Ovary (tissue), 9 donors: Measurements from ENCODE around the gene NDUFC2. TPM values are rescaled to one million over a fixed set of nuclear protein-coding genes. Genes with fewer than 3 reads are reported as not detected.
A peak's percentile ranks its signal among the peaks of the same experiment; 100 is the strongest.

Experiments
- DNase-seq, 5 donors: peaks; one replicate each; pipeline ENCODE4 v3.0.0-alpha.2; 2019 to 2020
- H3K27ac ChIP-seq, 2 donors: fragments of 200-600 bp; one replicate each; pipeline versions ENCODE4 v1.5.1 to v1.8.0; 2019 to 2022
- H3K27me3 ChIP-seq: fragments of 200-600 bp; one replicate; pipeline ENCODE4 v1.8.0; 2022
- H3K36me3 ChIP-seq: fragments of 200-600 bp; sonication (generic); one replicate; pipeline ENCODE4 v1.5.1; 2019
- H3K4me1 ChIP-seq: one replicate; pipeline ENCODE4 v1.8.1; 2013; ENCODE audit warnings: mild to moderate bottlenecking, moderate library complexity; ENCODE audit not compliant: insufficient read depth
- H3K4me3 ChIP-seq: fragments of 200-600 bp; sonication (generic); one replicate; pipeline ENCODE4 v1.5.1; 2017
- H3K9me3 ChIP-seq, 2 donors: fragments of 200-600 bp in 1 of 2; sonication (generic) in 1 of 2; one replicate each; pipeline versions ENCODE4 v1.5.1 to v1.8.1; 2013 to 2019; ENCODE audit warnings: mild to moderate bottlenecking in 1 of 2, moderate library complexity in 1 of 2
- CTCF ChIP-seq, 3 donors: fragments of 450-650 bp in 2 of 3; fragments of 200-600 bp in 1 of 3; IDR thresholded peaks; one replicate each; pipeline versions ENCODE4 v1.5.1 to v1.8.0; 2016 to 2022; ENCODE audit warnings: antibody characterized with exemption in 3 of 3, mild to moderate bottlenecking in 1 of 3
- EP300 ChIP-seq: sonication (generic); formaldehyde crosslinking; IDR thresholded peaks from one replicate; pipeline ENCODE4 v1.6.1; 2017; ENCODE audit warnings: antibody characterized with exemption
- POLR2A ChIP-seq: fragments of 450-650 bp; IDR thresholded peaks from one replicate; pipeline ENCODE4 v1.6.1; 2017; ENCODE audit warnings: antibody characterized with exemption, mild to moderate bottlenecking, moderate library complexity
- WGBS, 3 donors: extraction: QIAGEN DNeasy Blood & Tissue Kit in 1 of 3; methylation state at CpG; one replicate each; pipeline versions ENCODE4 v1.1.5 to v1.1.7; 2013 to 2017; 5-methylcytosine and 5-hydroxymethylcytosine counted together
- intact Hi-C, 4 donors: fragments of 100-400 bp; cut with DNase I; formaldehyde crosslinking; loops; one replicate each; pipeline versions ENCODE4 v1.11.0 to v1.15.1; 2022 to 2023
- polyA plus RNA-seq, 2 donors: library from polyadenylated mRNA; stranded (reverse); fragments of 200-250 nt in 1 of 2; fragments of 350-450 nt in 1 of 2; fragmentation: Illumina TruSeq in 1 of 2; extraction: RNeasy Lipid Tissue Mini Kit (QIAGEN cat#74804) in 1 of 2; gene quantifications; one replicate each; pipeline ENCODE4 v1.2.3, GENCODE V29; 2013 to 2014
- total RNA-seq, 7 donors: library from RNA; depleted of rRNA in 2 of 7; stranded (reverse); fragments of >200 nt in 2 of 7; fragmentation: NEBNext Ultra II Directional in 3 of 7; extraction: Animal tissue kit (Norgen Biotek cat#: 25700) in 3 of 7; gene quantifications; one replicate each; pipeline versions ENCODE4 v1.1.0 to v1.2.4, GENCODE V29; 2016 to 2023
- donor health status: DM: no; HTN: no; CAD: no; lungs with moderate emphysema.
- donor health status: DM: no; HTN: no; CAD: no.
- donor health status: Bipolar disorder and iron deficiency.
- donor health status: DM: yes; HTN: yes; CAD: no.
- donor health status: DM: no; HTN: no; CAD: no.
- donor health status: DM: yes; HTN: yes; CAD: no.

Gene NDUFC2
- total and polyA plus RNA-seq, 9 donors = 59.0 to 158 (median 127) TPM

GRCh38 chr11:78025378-78025777, 54.3 kb downstream of the NDUFC2 start:
- no peak for DNase-seq
- no peak for TF ChIP-seq EP300
- TF ChIP-seq POLR2A = no peak
- no peak for TF ChIP-seq CTCF (IDR thresholded peaks at IDR 0.05)
- Histone ChIP-seq H3K27me3 (no peaks in the 10 kb centered on the region), H3K9me3 (no peaks in the 10 kb centered on the region), H3K27ac (no peak overlapping the region), H3K4me3 (no peak overlapping the region), H3K4me1 (no peaks in the 10 kb centered on the region), H3K36me3 (no peaks in the 10 kb centered on the region)
- intact Hi-C loops = no loop called here

GRCh38 chr11:78023426-78023825, 56.2 kb downstream of the NDUFC2 start:
- no peak for DNase-seq
- Histone ChIP-seq H3K9me3 (no peaks in the 10 kb centered on the region), H3K4me3 (peak overlapping the region; percentile 41), H3K27me3 (no peaks in the 10 kb centered on the region), H3K36me3 (no peaks in the 10 kb centered on the region), H3K27ac (no peak overlapping the region), H3K4me1 (no peaks in the 10 kb centered on the region)
- TF ChIP-seq EP300 (no peak), POLR2A (no peak), CTCF (IDR thresholded peaks at IDR 0.05) (no peak)
- intact Hi-C loops = no loop called here
- 72 to 77% (median 74%) methylated on average over 7 of the region's 7 CpGs for WGBS, 3 donors

GRCh38 chr11:78022397-78023396, 57.0 kb downstream of the NDUFC2 start, which contains the start of gene KCTD14:
Gene KCTD14, minus strand, starts transcription at chr11:78023276. Its CDS starts 27 bp downstream, at chr11:78023249.
- intact Hi-C loops = no loop called here
- H3K4me3 ChIP-seq = peak within 1 kb of the TSS; percentile 41
- WGBS, 3 donors = 7 to 11% (median 10%) methylated on average over 37 of the region's 37 CpGs
- TF ChIP-seq CTCF (IDR thresholded peaks at IDR 0.05) (no peak), EP300 (no peak), POLR2A (no peak)
- no peaks in the 10 kb centered on the region for H3K36me3 ChIP-seq
- no peaks in the 10 kb centered on the region for H3K9me3 ChIP-seq
- no peaks in the 10 kb centered on the region for H3K4me1 ChIP-seq
- DNase-seq = peak in 3 of 5 donors; percentile 19 to 50 (median 29)
- H3K27ac ChIP-seq = peak within 1 kb of the TSS in 1 of 2 donors; percentile 12
- no peaks in the 10 kb centered on the region for H3K27me3 ChIP-seq

GRCh38 chr11:78021611-78022010, 58.1 kb downstream of the NDUFC2 start:
- Histone ChIP-seq H3K4me3 (no peak overlapping the region), H3K9me3 (no peaks in the 10 kb centered on the region), H3K27ac (no peak overlapping the region), H3K4me1 (no peaks in the 10 kb centered on the region), H3K36me3 (no peaks in the 10 kb centered on the region), H3K27me3 (no peaks in the 10 kb centered on the region)
- no peak for TF ChIP-seq POLR2A
- TF ChIP-seq CTCF (IDR thresholded peaks at IDR 0.05) = no peak
- no peak for TF ChIP-seq EP300
- no peak for DNase-seq
- 89 to 93% (median 92%) methylated on average over 6 of the region's 6 CpGs for WGBS, 3 donors
- intact Hi-C loops = no loop called here
